Ascending aorta (tissue), 2 donors: ENCODE data around the gene SPACA5B. TPM values are rescaled to one million over a fixed set of nuclear protein-coding genes. Genes with fewer than 3 reads are reported as not detected.
"Not testable (repeated sequence)": the region's sequence is repeated elsewhere in the genome, so short reads cannot be mapped to it uniquely, and the experiment has no call there.

Source experiments
- DNase-seq, 2 donors: peaks; one replicate each; pipeline ENCODE4 v3.0.0-alpha.2; 2019; ENCODE audit warnings: low spot score in 2 of 2
- H3K27ac ChIP-seq, 2 donors: fragments of 200-600 bp; sonication (generic); one replicate each; pipeline ENCODE4 v1.5.1; 2016 to 2017; ENCODE audit warnings: mild to moderate bottlenecking in 1 of 2
- H3K27me3 ChIP-seq: fragments of 200-600 bp; sonication (generic); one replicate; pipeline ENCODE4 v1.5.1; 2017
- H3K36me3 ChIP-seq, 2 donors: fragments of 200-600 bp; sonication (generic); one replicate each; pipeline ENCODE4 v1.5.1; 2016
- H3K4me1 ChIP-seq, 2 donors: fragments of 200-600 bp; sonication (generic); one replicate each; pipeline ENCODE4 v1.5.1; 2016 to 2017; ENCODE audit warnings: mild to moderate bottlenecking in 1 of 2
- H3K4me3 ChIP-seq, 2 donors: fragments of 200-600 bp; sonication (generic); one replicate each; pipeline ENCODE4 v1.5.1; 2016 to 2017; ENCODE audit warnings: mild to moderate bottlenecking in 1 of 2
- H3K9me3 ChIP-seq, 2 donors: fragments of 200-600 bp; sonication (generic); one replicate each; pipeline ENCODE4 v1.5.1; 2016
- CTCF ChIP-seq, 3 experiments: fragments of 200-600 bp in 2 of 3; fragments of 450-650 bp in 1 of 3; sonication (generic) in 2 of 3; IDR thresholded peaks; one replicate each; pipeline ENCODE4 v1.5.1; 2016 to 2019; ENCODE audit warnings: antibody characterized with exemption in 3 of 3, mild to moderate bottlenecking in 1 of 3, moderate library complexity in 1 of 3
- intact Hi-C: fragments of 100-400 bp; cut with DNase I; formaldehyde crosslinking; loops from one replicate; pipeline ENCODE4 v1.15.1; 2023
- total RNA-seq: library from RNA; depleted of rRNA; stranded (reverse); fragments of >200 nt; gene quantifications from one replicate; pipeline ENCODE4 v1.1.0, GENCODE V29; 2016

The SPACA5B gene
- total RNA-seq, 1 donor from 2014 or later, result not detected

- Histone ChIP-seq H3K4me1 (no peaks in the 10 kb centered on the region), H3K4me3 (no peak overlapping the region), H3K36me3 (no peaks in the 10 kb centered on the region), H3K9me3 (no peaks in the 10 kb centered on the region), H3K27me3 (no peaks in the 10 kb centered on the region), H3K27ac (no peak overlapping the region)
- intact Hi-C loops, result no loop called here
- no peak for DNase-seq
- TF ChIP-seq CTCF (IDR thresholded peaks at IDR 0.05), result no peak
Measured at GRCh38 chrX:48154796-48155195, 24.4 kb downstream of the SPACA5B start.

- no peak for TF ChIP-seq CTCF (IDR thresholded peaks at IDR 0.05)
- no peak for DNase-seq
- intact Hi-C loops, result no loop called here
Measured at GRCh38 chrX:48156014-48156413, 25.6 kb downstream of the SPACA5B start.

GRCh38 chrX:48165241-48165640, 34.8 kb downstream of the SPACA5B start:
- Histone ChIP-seq H3K36me3 (no peaks in the 10 kb centered on the region), H3K4me3 (no peak overlapping the region), H3K27me3 (no peaks in the 10 kb centered on the region), H3K9me3 (no peaks in the 10 kb centered on the region), H3K4me1 (no peaks in the 10 kb centered on the region), H3K27ac (no peak overlapping the region)
- intact Hi-C loops, result no loop called here
- no peak for DNase-seq
- no peak for TF ChIP-seq CTCF (IDR thresholded peaks at IDR 0.05)

More at GRCh38 chrX:48156014-48156413, 25.6 kb downstream of the SPACA5B start:
- Histone ChIP-seq H3K9me3 (no peaks in the 10 kb centered on the region), H3K27ac (no peak overlapping the region), H3K4me1 (no peaks in the 10 kb centered on the region), H3K4me3 (no peak overlapping the region), H3K36me3 (no peaks in the 10 kb centered on the region), H3K27me3 (no peaks in the 10 kb centered on the region)

GRCh38 chrX:48166322-48166721, 35.9 kb downstream of the SPACA5B start:
- H3K9me3 ChIP-seq, H3K4me1 ChIP-seq, H3K36me3 ChIP-seq, DNase-seq, H3K4me3 ChIP-seq, intact Hi-C loops, H3K27ac ChIP-seq, H3K27me3 ChIP-seq: not testable (repeated sequence)

GRCh38 chrX:48179691-48180090, 49.3 kb downstream of the SPACA5B start:
- Histone ChIP-seq H3K4me3 (no peak overlapping the region), H3K36me3 (no peaks in the 10 kb centered on the region), H3K4me1 (no peaks in the 10 kb centered on the region), H3K9me3 (no peaks in the 10 kb centered on the region), H3K27ac (no peak overlapping the region), H3K27me3 (no peaks in the 10 kb centered on the region)
- no peak for TF ChIP-seq CTCF (IDR thresholded peaks at IDR 0.05)
- intact Hi-C loops, result no loop called here
- DNase-seq, result no peak

GRCh38 chrX:48180811-48181210, 50.4 kb downstream of the SPACA5B start:
- no peak for TF ChIP-seq CTCF (IDR thresholded peaks at IDR 0.05)
- Histone ChIP-seq H3K27me3 (no peaks in the 10 kb centered on the region), H3K27ac (no peak overlapping the region), H3K36me3 (no peaks in the 10 kb centered on the region), H3K4me3 (no peak overlapping the region), H3K9me3 (no peaks in the 10 kb centered on the region), H3K4me1 (no peaks in the 10 kb centered on the region)
- intact Hi-C loops, result no loop called here
- DNase-seq, result no peak

GRCh38 chrX:48181882-48182281, 51.5 kb downstream of the SPACA5B start:
- intact Hi-C loops, H3K4me1 ChIP-seq, H3K4me3 ChIP-seq, DNase-seq, H3K36me3 ChIP-seq, H3K9me3 ChIP-seq, H3K27me3 ChIP-seq, H3K27ac ChIP-seq: not testable (repeated sequence)
